Central memory CD8-positive, alpha-beta T cell (primary cell): ENCODE results near the gene SCAPER.

Experiments
- ATAC-seq: fragments of 150-1000 bp; cut with Tn5 transposase; replicated peaks from 2 replicates; pipeline ENCODE4 v1.10.0; 2022; ENCODE audit warnings: mild to moderate bottlenecking, moderate FRiP score, moderate number of reproducible peaks; ENCODE audit not compliant: poor library complexity, severe bottlenecking; ENCODE audit errors: extremely low read depth
- DNase-seq, 2 donors: peaks; one replicate each; pipeline ENCODE4 v3.0.0; 2021; ENCODE audit warnings: low spot score in 2 of 2
- H3K27ac Mint-ChIP-seq: one replicate; pipeline ENCODE4 v1.8.0; 2022; ENCODE audit warnings: low read depth, mild to moderate bottlenecking, moderate library complexity, mixed read lengths
- H3K27me3 Mint-ChIP-seq: one replicate; pipeline ENCODE4 v1.8.0; 2022; ENCODE audit warnings: mixed read lengths
- H3K36me3 Mint-ChIP-seq: one replicate; pipeline ENCODE4 v1.8.0; 2022; ENCODE audit warnings: mild to moderate bottlenecking, moderate library complexity, mixed read lengths; ENCODE audit not compliant: insufficient read depth
- H3K4me1 Mint-ChIP-seq: one replicate; pipeline ENCODE4 v1.8.0; 2022; ENCODE audit warnings: mixed read lengths
- H3K4me3 Mint-ChIP-seq: one replicate; pipeline ENCODE4 v1.8.0; 2022; ENCODE audit warnings: mild to moderate bottlenecking, moderate library complexity, mixed read lengths
- H3K9me3 Mint-ChIP-seq: one replicate; pipeline ENCODE4 v1.8.0; 2022; ENCODE audit warnings: mixed read lengths

Gene SCAPER

GRCh38 chr15:76343313-76343996 is 561.7 kb downstream of the SCAPER start:
- no peaks in the 10 kb centered on the region for H3K9me3 Mint-ChIP-seq
- no peak for ATAC-seq
- DNase-seq, result no peak
- peaks cover 46% of the 10 kb centered on the region for H3K4me1 Mint-ChIP-seq
- peak overlapping the region; percentile 4 for H3K4me3 Mint-ChIP-seq
- H3K36me3 Mint-ChIP-seq, result peaks cover 16% of the 10 kb centered on the region
- H3K27me3 Mint-ChIP-seq, result peaks cover 79% of the 10 kb centered on the region
- no peak overlapping the region for H3K27ac Mint-ChIP-seq

GRCh38 chr15:76342382-76343201 is 562.5 kb downstream of the SCAPER start:
- Mint-ChIP-seq H3K36me3 (peaks cover 14% of the 10 kb centered on the region), H3K27ac (no peak overlapping the region), H3K9me3 (no peaks in the 10 kb centered on the region), H3K4me3 (peak overlapping the region; percentile 82), H3K27me3 (peaks cover 80% of the 10 kb centered on the region), H3K4me1 (peaks cover 50% of the 10 kb centered on the region)
- no peak for ATAC-seq
- no peak for DNase-seq

- no peak overlapping the region for H3K27ac Mint-ChIP-seq
- peaks cover 84% of the 10 kb centered on the region for H3K27me3 Mint-ChIP-seq
- no peaks in the 10 kb centered on the region for H3K9me3 Mint-ChIP-seq
- H3K36me3 Mint-ChIP-seq, result peaks cover 19% of the 10 kb centered on the region
- H3K4me3 Mint-ChIP-seq, result peak overlapping the region; percentile 82
- ATAC-seq (no peak), DNase-seq (no peak)
- H3K4me1 Mint-ChIP-seq, result peaks cover 56% of the 10 kb centered on the region
Observed at GRCh38 chr15:76342058-76342381, 563.1 kb downstream of the SCAPER start.

GRCh38 chr15:76341366-76342057 is 563.6 kb downstream of the SCAPER start:
- peaks cover 61% of the 10 kb centered on the region for H3K4me1 Mint-ChIP-seq
- H3K4me3 Mint-ChIP-seq, result peak overlapping the region; percentile 82
- peaks cover 23% of the 10 kb centered on the region for H3K36me3 Mint-ChIP-seq
- H3K27me3 Mint-ChIP-seq, result peaks cover 89% of the 10 kb centered on the region
- ATAC-seq, result no peak
- no peak for DNase-seq
- H3K27ac Mint-ChIP-seq, result no peak overlapping the region
- no peaks in the 10 kb centered on the region for H3K9me3 Mint-ChIP-seq

GRCh38 chr15:76340803-76341365 is 564.3 kb downstream of the SCAPER start:
- H3K36me3 Mint-ChIP-seq, result peaks cover 24% of the 10 kb centered on the region
- H3K27me3 Mint-ChIP-seq, result peaks cover 94% of the 10 kb centered on the region
- peaks cover 62% of the 10 kb centered on the region for H3K4me1 Mint-ChIP-seq
- ATAC-seq (peak; percentile 66), DNase-seq (peak in 1 of 2 donors; percentile 25)
- H3K4me3 Mint-ChIP-seq, result peak overlapping the region; percentile 82
- H3K9me3 Mint-ChIP-seq, result no peaks in the 10 kb centered on the region
- H3K27ac Mint-ChIP-seq, result no peak overlapping the region

GRCh38 chr15:76340198-76340802 is 564.8 kb downstream of the SCAPER start:
- Mint-ChIP-seq H3K4me3 (peak overlapping the region; percentile 82), H3K4me1 (peaks cover 62% of the 10 kb centered on the region), H3K9me3 (no peaks in the 10 kb centered on the region), H3K36me3 (peaks cover 23% of the 10 kb centered on the region), H3K27ac (no peak overlapping the region), H3K27me3 (peaks cover 94% of the 10 kb centered on the region)
- ATAC-seq (peak; percentile 20), DNase-seq (no peak)

- Mint-ChIP-seq H3K4me3 (peak overlapping the region; percentile 82), H3K27me3 (peaks cover 94% of the 10 kb centered on the region), H3K36me3 (peaks cover 23% of the 10 kb centered on the region), H3K27ac (no peak overlapping the region), H3K4me1 (peaks cover 58% of the 10 kb centered on the region), H3K9me3 (no peaks in the 10 kb centered on the region)
- DNase-seq (no peak), ATAC-seq (no peak)
Observed at GRCh38 chr15:76339305-76340197, 565.6 kb downstream of the SCAPER start.

GRCh38 chr15:76338486-76339304 is 566.4 kb downstream of the SCAPER start:
- Mint-ChIP-seq H3K27me3 (peaks cover 94% of the 10 kb centered on the region), H3K9me3 (no peaks in the 10 kb centered on the region), H3K27ac (no peak overlapping the region), H3K4me1 (peaks cover 58% of the 10 kb centered on the region), H3K4me3 (peak overlapping the region; percentile 82), H3K36me3 (peaks cover 23% of the 10 kb centered on the region)
- ATAC-seq (no peak), DNase-seq (no peak)

- peaks cover 87% of the 10 kb centered on the region for H3K27me3 Mint-ChIP-seq
- DNase-seq (no peak), ATAC-seq (no peak)
- peaks cover 21% of the 10 kb centered on the region for H3K36me3 Mint-ChIP-seq
- H3K27ac Mint-ChIP-seq, result no peak overlapping the region
- H3K4me1 Mint-ChIP-seq, result peaks cover 53% of the 10 kb centered on the region
- peak overlapping the region; percentile 82 for H3K4me3 Mint-ChIP-seq
- H3K9me3 Mint-ChIP-seq, result no peaks in the 10 kb centered on the region
Observed at GRCh38 chr15:76337696-76338485, 567.2 kb downstream of the SCAPER start.

GRCh38 chr15:76337059-76337695 is 568.0 kb downstream of the SCAPER start:
- DNase-seq (no peak), ATAC-seq (no peak)
- Mint-ChIP-seq H3K4me3 (peak overlapping the region; percentile 76), H3K9me3 (no peaks in the 10 kb centered on the region), H3K36me3 (peaks cover 21% of the 10 kb centered on the region), H3K4me1 (peaks cover 52% of the 10 kb centered on the region), H3K27me3 (peaks cover 84% of the 10 kb centered on the region), H3K27ac (peak overlapping the region; percentile 76)
